GM12801 (cell line): ENCODE results near the gene GRIN2A.

Source experiments
- CTCF ChIP-seq: IDR thresholded peaks from one replicate; pipeline ENCODE4 v1.5.1; 2011; ENCODE audit warnings: control low read depth; ENCODE audit not compliant: insufficient read length; ENCODE audit errors: extremely low read depth

Gene GRIN2A

GRCh38 chr16:9826656-9827055 lies 355.6 kb downstream of the GRIN2A start:
- TF ChIP-seq CTCF, result no peak

- TF ChIP-seq CTCF, result no peak
These were observed 357.8 kb downstream of the GRIN2A start for GRCh38 chr16:9824200-9825068.

- TF ChIP-seq CTCF, result no peak
These were observed 358.7 kb downstream of the GRIN2A start for GRCh38 chr16:9823510-9823909.

GRCh38 chr16:9821970-9822369 lies 360.3 kb downstream of the GRIN2A start:
- no peak for TF ChIP-seq CTCF

- no peak for TF ChIP-seq CTCF
These were observed 360.9 kb downstream of the GRIN2A start for GRCh38 chr16:9821331-9821730.

GRCh38 chr16:9820476-9821246 lies 361.6 kb downstream of the GRIN2A start:
- no peak for TF ChIP-seq CTCF

GRCh38 chr16:9818702-9819101 lies 363.5 kb downstream of the GRIN2A start:
- TF ChIP-seq CTCF, result no peak
